GM19193 (cell line): ENCODE data around the gene ERFL.

Experiments
- POLR2A ChIP-seq: IDR thresholded peaks from 4 replicates; pipeline ENCODE4 v1.6.1; 2011; ENCODE audit not compliant: insufficient read depth, insufficient read length; ENCODE audit errors: extremely low read depth

The ERFL gene

DNA sequence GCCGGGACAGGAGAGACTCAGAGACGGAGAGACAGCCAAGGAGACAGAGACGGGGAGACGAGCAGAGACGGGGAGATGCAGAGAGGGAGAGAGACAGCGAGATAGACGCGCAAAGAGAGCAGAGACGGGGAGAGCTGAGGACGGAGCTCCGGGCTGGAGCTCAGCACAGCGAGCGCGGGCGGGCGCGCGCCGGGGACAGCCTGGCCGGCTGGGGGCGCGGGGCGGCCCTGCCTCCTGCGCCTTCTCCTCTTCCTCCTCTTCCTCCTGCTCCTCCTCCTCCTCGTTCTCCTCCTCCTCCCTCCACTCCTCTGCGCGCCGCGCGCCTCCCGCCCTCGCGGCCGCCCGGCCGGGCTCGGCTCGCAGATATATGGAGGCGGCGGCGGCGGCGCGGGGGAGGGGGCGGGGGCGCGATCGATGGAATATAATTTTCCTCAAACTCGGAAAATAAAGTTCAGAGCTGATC, at the start of gene ERFL:
TSS of gene ERFL (minus strand) at position 229 of the 463 bp plus-strand sequence. CDS start 15,530 bp downstream, outside the sequence.
- no peak for TF ChIP-seq POLR2A

DNA sequence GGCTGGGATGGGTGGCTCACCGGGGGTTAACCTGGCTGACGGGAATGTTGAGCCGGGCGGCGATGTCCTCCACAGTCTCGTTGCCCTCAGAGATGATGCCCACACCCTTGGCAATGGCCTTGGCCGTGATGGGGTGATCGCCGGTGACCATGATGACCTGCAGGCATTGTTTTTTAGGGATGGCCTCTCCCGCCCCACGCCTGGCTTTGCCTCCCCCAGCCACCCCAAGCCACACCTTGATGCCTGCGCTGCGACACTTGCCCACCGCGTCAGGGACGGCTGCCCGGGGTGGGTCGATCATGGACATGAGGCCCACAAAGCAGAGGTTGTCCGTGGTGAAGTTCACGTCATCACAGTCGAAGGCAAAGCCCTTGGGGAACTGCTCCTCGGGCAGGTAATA, 49.7 kb upstream of the ERFL start:
- TF ChIP-seq POLR2A = no peak

DNA sequence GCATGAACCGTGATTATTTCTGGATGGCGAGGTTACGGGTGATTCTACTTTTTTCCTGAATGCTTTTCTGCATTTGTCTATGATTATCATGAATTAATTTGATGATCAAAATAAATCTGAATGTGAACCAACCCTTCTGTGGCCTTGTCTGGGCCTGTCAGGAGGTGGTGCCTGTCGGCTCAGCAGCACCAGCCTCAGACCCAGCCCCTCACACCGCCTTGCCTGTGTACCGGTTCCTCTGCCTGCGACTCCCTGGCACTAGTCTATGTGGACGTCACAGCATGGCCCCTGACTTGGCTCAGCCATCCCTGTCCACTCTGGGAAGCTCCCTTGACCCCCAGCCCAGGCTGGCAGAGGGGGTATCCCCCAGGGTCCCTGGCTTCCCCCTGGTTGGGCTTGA, 46.4 kb upstream of the ERFL start:
- TF ChIP-seq POLR2A = no peak

DNA sequence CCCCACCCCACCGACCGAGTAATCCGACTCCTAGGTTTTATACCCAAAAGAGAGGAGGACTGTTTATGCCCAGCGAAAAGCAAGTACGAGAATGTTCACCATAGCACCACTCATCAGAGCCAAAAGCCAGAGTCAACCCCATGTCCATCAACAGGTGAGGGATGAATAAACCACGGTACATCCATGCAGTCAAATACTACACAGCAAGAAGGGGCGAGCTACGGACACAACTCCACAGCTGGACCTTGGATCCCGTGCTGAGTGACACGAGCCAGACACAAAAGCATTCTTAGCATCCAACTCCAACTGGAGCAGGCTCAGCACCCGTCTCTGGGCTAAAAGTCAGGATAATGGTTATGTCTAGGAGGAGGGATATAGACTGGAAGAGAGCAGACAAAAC, 43.1 kb upstream of the ERFL start:
- no peak for TF ChIP-seq POLR2A

DNA sequence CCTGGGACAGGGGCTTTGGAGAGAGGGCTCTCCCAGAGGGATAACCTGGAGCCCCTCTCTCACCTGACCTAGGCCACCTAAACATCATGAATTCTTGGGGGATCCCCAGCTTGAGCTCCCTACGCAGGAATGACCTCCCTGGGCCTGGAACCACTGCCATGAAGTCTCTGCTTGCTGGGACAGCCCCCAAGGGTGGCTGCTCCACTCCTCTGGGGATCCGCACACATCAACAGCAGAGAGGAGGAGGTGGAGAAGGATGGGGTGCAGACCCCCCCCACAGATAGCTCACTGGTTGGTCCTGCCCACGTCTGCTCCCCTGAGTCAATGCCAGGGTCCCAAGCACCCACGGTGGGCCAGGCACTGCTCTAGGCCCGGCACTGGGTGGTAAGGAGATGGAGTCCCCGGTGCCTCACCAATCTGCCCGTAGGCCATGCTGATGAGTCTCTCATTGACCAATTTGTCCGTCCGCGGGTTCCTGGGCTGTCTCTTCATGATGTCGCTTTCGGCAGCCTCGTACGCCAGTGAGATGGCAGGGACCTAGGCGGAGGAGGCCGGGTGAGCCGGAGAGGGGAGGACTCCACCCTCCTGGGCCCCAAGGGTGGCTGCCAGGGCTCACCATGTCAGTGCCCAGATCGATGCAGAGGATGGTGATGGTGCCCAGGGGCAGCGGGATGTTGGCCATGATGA, 41.7 kb upstream of the ERFL start:
- TF ChIP-seq POLR2A = no peak

DNA sequence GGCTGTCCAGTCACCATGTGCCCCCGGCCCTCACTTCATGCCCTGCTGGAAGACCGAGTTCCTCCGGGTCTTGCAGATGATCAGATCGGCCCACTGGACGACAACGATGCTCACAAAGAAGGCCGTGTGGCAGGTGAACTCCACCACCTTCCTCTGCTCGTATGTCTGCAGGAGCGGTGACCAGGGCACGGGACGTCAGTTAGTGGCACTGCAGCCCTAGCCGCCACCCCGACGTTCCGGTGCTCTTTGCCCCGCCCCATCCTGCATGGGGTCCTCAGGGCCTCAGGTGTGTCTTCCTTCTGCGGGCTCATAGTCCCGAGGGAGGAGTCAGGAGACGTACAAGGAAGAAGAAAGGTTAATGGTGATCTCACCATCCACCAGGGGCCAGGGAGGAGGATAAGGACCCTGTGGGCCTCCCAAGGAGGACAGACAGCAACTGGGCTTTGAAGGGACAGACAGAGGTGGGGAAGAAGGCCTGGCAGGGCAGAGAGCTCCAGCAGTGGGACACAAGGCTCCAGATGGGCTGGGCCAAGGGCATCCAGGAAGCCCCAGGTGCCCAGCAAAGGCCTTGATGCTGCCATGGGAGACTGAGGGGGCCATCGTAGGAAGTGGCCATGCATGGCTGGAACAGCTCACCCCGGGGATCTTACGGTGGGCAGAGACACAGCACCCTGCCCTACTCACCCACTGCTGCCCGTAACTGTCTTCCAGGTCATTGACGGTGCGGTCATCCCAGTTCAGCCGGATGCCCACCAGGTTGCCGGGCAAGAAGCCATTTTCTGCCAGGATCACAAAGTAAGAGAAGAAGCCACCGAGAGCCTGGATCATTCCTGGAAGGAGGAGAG, 40.7 kb upstream of the ERFL start:
- TF ChIP-seq POLR2A = no peak

DNA sequence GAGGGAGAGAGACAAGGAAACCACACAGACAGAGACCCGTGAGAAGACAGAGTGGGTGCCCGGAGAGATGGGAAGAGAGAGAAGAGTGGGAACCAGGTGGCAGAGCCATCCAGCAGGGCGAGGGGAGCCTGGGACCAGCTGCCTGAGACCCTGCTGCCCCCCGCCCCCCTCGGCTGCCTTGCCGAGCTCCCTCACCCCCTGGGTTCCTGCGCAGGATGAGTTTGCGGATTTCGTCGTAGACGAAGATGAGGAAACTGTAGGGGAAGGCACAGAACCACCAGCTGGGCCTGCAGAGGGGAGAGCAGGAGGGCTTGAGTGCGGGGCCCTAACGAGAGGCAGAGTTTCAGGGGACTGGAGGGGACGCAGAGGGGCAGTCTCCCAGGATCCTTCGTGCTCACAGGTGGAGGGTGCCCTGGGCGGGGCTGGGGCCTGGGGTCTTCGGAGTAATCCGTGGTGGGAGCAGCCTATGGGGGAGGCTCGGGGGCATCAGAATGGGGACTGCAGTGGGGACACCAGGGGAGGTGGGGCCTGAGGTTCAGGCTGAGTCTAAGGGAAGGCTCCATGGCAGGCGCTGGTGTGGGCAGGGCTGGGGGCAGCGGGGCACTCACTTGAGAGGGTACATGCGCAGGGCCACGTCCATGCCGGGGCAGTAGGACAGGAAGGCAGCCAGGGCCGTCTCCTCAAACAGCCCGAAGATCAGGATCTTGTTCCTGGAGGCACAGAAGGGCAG, 39.0 kb upstream of the ERFL start:
- no peak for TF ChIP-seq POLR2A

DNA sequence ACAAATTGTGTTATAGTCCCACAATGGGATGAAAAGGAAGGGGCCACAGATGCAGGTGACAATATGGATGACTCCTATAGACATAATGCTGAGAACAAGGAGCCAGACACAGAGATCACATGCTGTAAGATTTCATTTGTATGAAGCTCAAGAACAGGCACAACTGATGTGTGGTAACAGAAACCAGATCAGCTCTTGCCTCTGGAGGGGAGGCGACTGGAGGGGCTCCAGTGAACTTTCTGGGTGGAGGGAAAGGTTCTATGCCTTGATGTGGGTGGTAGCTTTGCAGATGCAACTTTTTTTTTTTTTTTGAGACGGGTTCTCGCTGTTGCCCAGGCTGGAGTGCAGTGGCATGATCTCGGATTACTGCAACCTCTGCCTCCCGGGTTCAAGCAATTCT, 36.9 kb upstream of the ERFL start:
- TF ChIP-seq POLR2A = no peak

DNA sequence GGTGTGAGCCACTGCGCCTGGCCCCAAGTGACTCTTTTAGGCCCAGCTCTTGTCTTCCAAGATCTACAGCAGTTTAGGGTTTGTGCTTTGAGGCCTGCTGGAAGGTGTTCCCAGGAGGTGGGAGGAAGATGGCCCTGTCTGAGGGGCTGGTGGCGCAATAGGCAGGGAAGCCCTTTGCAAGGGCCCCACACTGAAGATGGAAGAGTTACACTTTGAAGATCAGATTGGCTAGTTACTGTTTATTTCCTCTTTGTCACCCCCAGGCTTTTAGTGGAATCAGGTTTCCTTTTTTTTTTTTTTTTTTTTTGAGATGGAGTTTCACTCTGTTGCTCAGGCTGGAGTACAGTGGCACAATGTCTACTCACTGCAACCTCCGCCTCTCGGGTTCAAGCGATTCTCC, 32.7 kb upstream of the ERFL start:
- TF ChIP-seq POLR2A = no peak

DNA sequence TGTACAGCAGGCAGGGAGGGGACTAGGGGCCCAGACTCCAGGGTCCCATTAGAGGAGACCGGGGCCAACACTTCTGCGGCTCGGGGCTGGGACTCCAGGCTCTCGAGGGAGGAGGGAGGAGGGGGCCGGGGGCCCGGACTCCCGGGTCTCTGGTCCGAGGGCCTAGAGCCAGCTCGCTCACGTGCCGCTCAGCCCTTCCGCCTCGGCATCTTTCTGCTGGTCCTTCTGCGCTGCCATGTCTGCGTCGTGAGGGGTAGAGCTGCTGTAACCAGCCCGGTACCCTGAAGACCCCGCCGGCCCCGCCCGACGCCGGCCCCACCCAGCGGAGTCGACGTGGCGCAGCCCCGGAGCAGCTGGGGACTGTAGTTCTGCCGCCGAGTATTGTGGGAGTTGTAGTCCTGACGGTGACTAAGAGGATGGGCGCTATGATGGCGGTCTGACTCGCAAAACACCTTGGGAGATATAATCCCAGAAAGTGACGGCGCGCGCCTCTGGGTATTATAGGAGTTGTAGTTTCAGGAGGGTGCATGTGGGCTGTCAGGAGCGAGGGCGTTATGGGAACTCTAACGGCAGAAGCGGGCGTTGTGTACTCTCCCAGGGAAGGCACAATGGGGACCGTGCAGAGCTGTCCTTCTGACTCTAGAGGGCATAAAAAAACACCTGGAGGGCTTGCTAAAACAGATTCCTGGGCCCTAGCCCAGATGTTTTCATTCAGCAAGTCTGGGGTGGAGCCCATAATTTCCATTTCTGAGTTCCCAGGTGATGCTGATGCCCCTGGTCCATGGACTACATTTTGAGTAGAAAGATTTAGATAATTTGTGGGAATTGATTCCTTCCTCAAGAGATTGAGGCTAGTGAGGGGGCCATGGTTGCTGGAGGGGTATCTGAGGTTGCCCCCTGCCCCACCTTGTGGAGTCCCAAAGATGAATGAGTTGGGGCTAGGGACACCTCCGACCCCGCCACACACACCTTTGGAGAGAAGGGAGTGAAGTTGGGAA, 31.1 kb upstream of the ERFL start, which contains the start of gene RABAC1:
TSS of gene RABAC1 (minus strand) at position 266 of the 998 bp plus-strand sequence. CDS start at position 237, 29 bp downstream.
- TF ChIP-seq POLR2A = peak; percentile 44

DNA sequence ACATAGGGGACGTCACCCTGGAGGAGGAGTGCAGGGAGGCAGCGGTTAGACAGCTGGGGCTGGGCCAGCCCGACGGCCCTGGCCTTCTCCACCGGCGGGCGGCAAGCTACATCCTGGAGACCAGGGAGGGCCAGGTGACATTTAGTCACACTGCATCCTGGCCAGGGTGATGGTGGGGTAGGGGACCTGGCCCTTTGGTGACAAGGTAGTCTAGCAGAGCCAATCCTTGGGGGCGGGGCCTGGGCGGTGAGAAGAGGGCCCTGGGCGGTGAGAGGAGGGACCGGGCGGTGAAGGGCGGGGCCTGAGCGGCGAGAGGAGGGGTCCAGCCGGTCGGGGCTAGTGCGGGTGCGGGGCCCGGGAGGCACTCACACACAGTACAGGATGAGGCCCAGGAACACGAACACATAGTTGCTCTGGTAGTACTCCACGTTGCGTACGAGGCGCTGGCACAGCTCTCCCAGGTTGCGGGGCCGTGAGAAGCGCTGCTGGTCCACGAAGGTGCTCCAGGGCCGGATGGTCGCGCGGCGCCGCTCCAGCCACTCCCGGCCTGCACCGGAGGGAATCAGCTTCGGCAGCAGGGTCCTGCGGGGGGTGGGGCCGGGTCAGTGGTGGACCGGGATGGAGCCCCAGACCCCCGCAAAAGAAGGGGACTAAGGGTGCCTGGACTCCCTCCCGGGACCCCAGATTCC, 30.3 kb upstream of the ERFL start:
- TF ChIP-seq POLR2A = no peak

DNA sequence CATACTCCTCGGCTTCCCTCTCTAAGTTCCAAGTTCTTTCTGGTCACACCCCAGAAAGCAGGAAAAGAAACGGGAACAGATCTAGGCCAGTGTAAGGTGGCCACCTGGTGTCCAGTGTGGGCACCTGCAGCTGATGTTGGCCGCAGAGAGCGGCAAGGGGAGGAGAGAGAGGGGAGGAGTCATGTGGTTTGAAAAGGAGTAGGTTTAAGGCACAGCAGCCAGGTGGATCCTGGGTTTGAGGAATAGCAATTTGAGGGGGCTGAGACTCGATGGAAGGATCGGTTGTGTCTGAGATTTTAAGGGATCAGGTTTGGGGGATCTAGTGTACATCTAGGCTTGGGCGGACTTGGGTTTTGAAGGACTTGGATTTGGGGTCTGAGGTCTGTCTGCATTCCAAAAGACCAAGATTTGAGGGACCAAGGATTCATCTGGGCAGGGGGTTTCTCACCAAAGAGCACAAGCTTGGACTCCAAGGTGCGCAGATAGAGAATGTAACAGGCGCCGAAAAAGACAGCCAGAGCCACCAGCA, 29.7 kb upstream of the ERFL start:
- TF ChIP-seq POLR2A = no peak

DNA sequence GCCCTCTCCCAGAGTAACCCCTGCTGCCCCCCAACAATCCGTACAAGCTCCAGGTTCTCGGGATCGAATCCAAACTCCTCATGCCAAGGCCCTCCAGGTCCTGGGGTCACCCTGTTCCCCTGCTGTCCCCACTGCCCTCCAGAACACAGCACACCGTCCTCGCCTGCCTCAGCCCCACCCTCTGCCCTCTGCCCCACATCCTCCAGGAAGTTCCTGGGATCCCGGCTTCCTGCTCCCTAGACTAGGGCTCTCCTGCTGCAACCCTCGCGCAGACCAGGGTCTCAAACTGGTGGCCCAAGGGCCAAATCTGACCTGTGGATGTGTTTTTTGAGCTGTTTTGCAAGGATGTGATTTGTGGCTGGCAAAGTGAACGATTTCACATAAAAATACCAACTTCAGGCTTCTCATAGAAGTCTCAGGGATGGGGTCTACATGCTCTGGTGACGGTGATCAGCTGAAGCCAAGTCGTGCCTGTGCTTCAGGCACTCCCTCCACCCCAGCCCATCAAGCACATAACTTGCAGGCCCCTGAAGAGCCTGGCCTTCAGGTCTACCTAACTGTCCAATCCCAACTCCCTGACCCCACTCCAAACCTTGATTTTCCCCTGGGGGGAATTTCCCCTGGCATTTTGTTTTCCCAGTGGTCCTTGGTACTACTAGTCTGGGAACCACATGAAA, 29.1 kb upstream of the ERFL start:
- TF ChIP-seq POLR2A = no peak
